ENCODE data around the gene CNGB1. TPM values are rescaled to one million over a fixed set of nuclear protein-coding genes. Genes with fewer than 3 reads are reported as not detected.

CNGB1 gene
- not detected for total RNA-seq

DNA sequence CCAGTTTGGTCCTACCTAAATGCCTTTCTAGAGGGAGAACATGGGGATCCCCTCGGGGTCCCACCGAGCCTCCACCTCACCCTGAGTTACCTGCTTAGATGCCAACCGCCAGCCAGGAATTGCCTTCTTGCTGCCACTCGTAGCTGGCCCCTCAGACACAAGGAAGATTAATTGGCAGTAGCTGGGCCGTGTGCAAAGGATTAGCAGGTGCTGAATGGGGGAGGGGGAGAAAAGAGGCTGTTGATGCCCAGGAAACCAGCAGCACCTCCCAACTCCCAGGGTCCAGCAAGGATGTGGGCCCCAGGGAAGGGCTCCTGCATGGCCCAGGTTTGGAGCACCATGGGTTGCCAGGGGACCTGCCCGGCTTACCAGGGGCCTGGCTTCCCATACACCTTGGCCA is at the start of gene CNGB1:
TSS of gene CNGB1 (minus strand) at position 159 of the 400 bp plus-strand sequence. CDS start 3,842 bp downstream, outside the sequence.
- Histone ChIP-seq H3K4me1 (ENCODE audit: control insufficient read depth in 3 of 3, insufficient read depth in 3 of 3, low read length in 3 of 3) (no peaks in the 10 kb centered on the region), H3K9me3 (ENCODE audit: control insufficient read depth in 3 of 3, low read length in 3 of 3) (no peaks in the 10 kb centered on the region), H3K4me3 (ENCODE audit: low read length in 3 of 3) (no peak within 1 kb of the TSS), H3K36me3 (ENCODE audit: control insufficient read depth in 3 of 3, insufficient read depth in 3 of 3, low read length in 3 of 3) (no peaks in the 10 kb centered on the region), H3K9ac (ENCODE audit: low read depth in 1 of 3, low read length in 3 of 3) (no peak within 1 kb of the TSS), H3K27ac (ENCODE audit: low read depth, low read length) (no peak within 1 kb of the TSS), H3K27me3 (ENCODE audit: control insufficient read depth in 3 of 3, insufficient read depth in 3 of 3, low read length in 3 of 3) (peaks cover 0 to 16% (median under 1%) of the 10 kb centered on the region in 3 donors)

DNA sequence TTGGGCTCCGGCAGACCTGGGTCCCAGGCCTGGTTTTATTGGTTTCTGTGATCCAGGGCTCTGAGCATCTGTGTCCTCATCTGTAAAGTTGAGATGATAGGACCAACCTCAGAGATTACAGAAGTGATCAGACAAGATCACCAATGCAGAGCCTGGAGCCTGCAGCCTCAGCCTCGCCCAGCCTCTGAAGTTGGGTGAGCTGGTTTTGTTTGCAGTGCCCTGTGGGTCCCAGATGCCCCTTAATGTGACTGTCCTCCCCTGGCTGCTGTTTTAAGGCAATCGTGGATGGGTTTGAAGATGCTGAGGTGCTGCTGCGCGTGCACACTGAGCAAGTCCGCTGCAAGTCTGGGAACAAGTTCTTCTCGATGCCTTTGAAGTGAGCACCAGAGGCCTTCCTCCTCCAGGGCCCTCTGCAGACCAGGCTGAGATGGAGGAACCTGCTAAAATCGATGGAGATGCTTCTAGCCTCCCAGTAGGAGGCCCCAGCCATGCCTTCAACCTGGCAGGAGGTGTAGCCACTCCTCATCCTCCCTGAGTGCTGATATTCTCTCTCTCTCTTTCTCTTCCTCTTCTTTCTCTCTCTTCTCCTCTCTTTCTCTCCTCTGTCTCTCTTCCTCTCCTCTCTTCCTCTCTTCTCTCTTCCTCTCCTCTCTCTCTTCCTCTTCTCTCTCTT is 49.1 kb upstream of the CNGB1 start:
- Histone ChIP-seq H3K36me3 (ENCODE audit: control insufficient read depth in 3 of 3, insufficient read depth in 3 of 3, low read length in 3 of 3) (peaks cover 7 to 18% (median 15%) of the 10 kb centered on the region in 3 donors), H3K4me1 (ENCODE audit: control insufficient read depth in 3 of 3, insufficient read depth in 3 of 3, low read length in 3 of 3) (peaks cover 17 to 22% (median 17%) of the 10 kb centered on the region in 3 donors), H3K27me3 (ENCODE audit: control insufficient read depth in 3 of 3, insufficient read depth in 3 of 3, low read length in 3 of 3) (no peaks in the 10 kb centered on the region)

DNA sequence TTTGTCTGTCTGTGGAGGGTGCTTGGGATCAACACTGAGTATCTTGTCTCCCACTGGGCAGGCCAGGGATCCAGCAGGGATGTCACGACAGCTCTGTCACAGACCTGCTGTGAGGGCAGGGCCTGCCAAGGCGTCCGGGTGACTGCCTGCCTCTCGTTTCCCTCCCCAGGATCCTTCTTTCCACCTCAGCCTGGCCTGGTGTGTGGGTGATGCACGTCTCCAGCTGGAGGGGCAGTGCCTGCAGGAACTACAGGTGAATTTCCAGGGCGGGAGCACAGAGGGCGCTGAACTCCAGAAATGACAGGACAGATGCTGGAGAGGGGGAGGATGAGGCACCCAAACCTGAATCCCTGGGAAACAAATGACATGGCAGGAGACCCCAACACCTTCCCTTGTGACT is 47.9 kb upstream of the CNGB1 start:
- Histone ChIP-seq H3K27me3 (ENCODE audit: control insufficient read depth in 3 of 3, insufficient read depth in 3 of 3, low read length in 3 of 3) (no peaks in the 10 kb centered on the region), H3K9ac (ENCODE audit: low read depth in 1 of 3, low read length in 3 of 3) (no peak overlapping the region), H3K9me3 (ENCODE audit: control insufficient read depth in 3 of 3, low read length in 3 of 3) (no peaks in the 10 kb centered on the region), H3K27ac (ENCODE audit: low read depth, low read length) (no peak overlapping the region), H3K4me3 (ENCODE audit: low read length in 3 of 3) (no peak overlapping the region), H3K4me1 (ENCODE audit: control insufficient read depth in 3 of 3, insufficient read depth in 3 of 3, low read length in 3 of 3) (peaks cover 8 to 15% (median 10%) of the 10 kb centered on the region in 3 donors), H3K36me3 (ENCODE audit: control insufficient read depth in 3 of 3, insufficient read depth in 3 of 3, low read length in 3 of 3) (peaks cover 7 to 18% (median 15%) of the 10 kb centered on the region in 3 donors)

More for the DNA sequence above, 49.1 kb upstream of the CNGB1 start:
- no peak overlapping the region for H3K4me3 ChIP-seq (ENCODE audit: low read length in 3 of 3)
- H3K27ac ChIP-seq (ENCODE audit: low read depth, low read length), result no peak overlapping the region
- H3K9ac ChIP-seq (ENCODE audit: low read depth in 1 of 3, low read length in 3 of 3), result no peak overlapping the region
- H3K9me3 ChIP-seq (ENCODE audit: control insufficient read depth in 3 of 3, low read length in 3 of 3), result no peaks in the 10 kb centered on the region

DNA sequence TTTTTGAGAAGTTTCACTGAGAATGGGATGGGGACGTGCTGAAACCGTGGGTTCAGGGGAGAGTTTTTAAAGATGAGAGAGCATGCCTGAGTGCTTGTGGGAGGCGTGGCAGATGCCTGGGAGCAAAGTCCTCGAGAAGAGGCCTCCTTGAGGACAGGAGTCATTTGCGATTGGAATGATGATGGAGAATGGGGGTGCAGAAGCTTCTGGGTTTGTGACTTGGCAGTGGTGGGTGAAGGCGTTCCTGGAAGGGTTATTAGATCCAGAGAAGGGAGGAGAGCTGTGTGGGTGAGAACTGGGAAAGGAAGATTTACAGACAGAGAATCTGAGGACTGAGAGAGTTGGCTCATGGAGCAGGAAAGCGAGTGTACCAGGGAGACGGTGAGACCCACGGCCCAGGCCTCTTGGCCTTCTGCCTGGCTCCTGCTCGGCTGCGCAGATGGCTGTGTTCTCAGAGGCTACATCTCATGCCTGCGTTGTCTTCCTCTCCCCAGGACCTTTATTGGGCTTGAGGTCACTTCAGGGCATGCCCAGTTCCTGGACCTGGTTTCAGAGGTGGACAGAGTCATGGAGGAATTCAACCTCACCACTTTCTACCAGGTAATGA is 46.0 kb upstream of the CNGB1 start:
- Histone ChIP-seq H3K36me3 (ENCODE audit: control insufficient read depth in 3 of 3, insufficient read depth in 3 of 3, low read length in 3 of 3) (peaks cover 11 to 27% (median 22%) of the 10 kb centered on the region in 3 donors), H3K9me3 (ENCODE audit: control insufficient read depth in 3 of 3, low read length in 3 of 3) (no peaks in the 10 kb centered on the region), H3K4me1 (ENCODE audit: control insufficient read depth in 3 of 3, insufficient read depth in 3 of 3, low read length in 3 of 3) (peaks cover 0 to 3% (median 0%) of the 10 kb centered on the region in 3 donors), H3K27me3 (ENCODE audit: control insufficient read depth in 3 of 3, insufficient read depth in 3 of 3, low read length in 3 of 3) (no peaks in the 10 kb centered on the region), H3K9ac (ENCODE audit: low read depth in 1 of 3, low read length in 3 of 3) (no peak overlapping the region), H3K27ac (ENCODE audit: low read depth, low read length) (no peak overlapping the region), H3K4me3 (ENCODE audit: low read length in 3 of 3) (no peak overlapping the region)

DNA sequence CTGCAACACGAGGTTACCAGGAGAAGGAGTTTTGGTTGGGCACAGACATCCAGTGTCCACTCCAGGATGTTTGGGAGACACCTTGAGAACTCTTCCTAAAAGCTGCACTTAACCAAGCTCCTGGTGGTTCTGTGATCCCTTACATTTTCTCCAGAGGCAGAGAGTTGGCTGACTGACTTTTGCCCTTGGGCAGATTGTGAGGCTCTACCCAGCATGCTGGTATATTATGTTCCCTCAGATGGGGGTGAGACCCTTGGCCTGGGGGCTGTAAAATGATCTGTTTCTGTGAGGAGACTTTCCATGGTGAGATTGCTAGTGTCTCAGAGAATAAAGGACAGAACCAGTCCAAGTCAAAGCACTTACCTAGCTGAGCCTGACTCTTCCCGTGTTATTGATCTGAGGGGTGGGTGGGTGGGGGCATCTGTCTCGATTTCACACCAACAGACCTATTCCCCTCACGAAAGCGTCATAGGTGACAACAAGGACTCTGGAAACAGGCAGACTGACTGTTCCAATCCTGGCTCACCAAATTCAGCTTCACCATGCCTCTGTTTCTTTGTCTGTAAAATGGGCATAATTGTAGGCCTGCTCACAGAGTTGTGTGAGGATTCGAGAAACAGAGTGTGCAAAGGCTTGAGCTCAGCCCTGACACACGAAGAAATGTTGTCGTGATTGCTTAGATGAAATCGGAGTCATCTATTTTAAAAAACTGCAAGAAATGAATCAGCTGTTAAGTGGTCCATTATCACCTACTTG is 42.5 kb upstream of the CNGB1 start:
- Histone ChIP-seq H3K4me1 (ENCODE audit: control insufficient read depth in 3 of 3, insufficient read depth in 3 of 3, low read length in 3 of 3) (no peaks in the 10 kb centered on the region), H3K27me3 (ENCODE audit: control insufficient read depth in 3 of 3, insufficient read depth in 3 of 3, low read length in 3 of 3) (no peaks in the 10 kb centered on the region), H3K9ac (ENCODE audit: low read depth in 1 of 3, low read length in 3 of 3) (no peak overlapping the region), H3K36me3 (ENCODE audit: control insufficient read depth in 3 of 3, insufficient read depth in 3 of 3, low read length in 3 of 3) (peaks cover 20 to 27% (median 22%) of the 10 kb centered on the region in 3 donors), H3K27ac (ENCODE audit: low read depth, low read length) (no peak overlapping the region), H3K9me3 (ENCODE audit: control insufficient read depth in 3 of 3, low read length in 3 of 3) (no peaks in the 10 kb centered on the region), H3K4me3 (ENCODE audit: low read length in 3 of 3) (no peak overlapping the region)

DNA sequence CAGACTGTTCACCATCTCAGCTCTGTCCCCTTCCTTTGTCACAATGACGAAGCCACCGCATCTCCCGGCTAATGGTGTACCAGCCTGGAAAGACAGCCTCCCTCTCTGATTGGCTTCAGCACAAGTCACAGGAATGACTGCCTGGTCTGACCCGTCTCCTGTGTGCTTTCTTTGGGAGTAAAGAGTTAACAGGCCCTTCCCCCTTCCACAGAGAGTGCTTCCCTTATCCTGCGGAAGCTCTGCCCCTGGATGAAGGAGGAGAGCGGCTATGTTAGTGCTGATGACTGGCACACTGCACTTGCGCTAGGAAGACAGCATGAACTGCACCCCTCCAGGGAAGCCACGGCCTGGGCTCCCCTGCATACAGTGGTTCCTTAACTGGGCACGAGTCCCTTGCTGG is 41.6 kb upstream of the CNGB1 start:
- Histone ChIP-seq H3K27ac (ENCODE audit: low read depth, low read length) (no peak overlapping the region), H3K36me3 (ENCODE audit: control insufficient read depth in 3 of 3, insufficient read depth in 3 of 3, low read length in 3 of 3) (peaks cover 20 to 24% (median 22%) of the 10 kb centered on the region in 3 donors), H3K27me3 (ENCODE audit: control insufficient read depth in 3 of 3, insufficient read depth in 3 of 3, low read length in 3 of 3) (no peaks in the 10 kb centered on the region), H3K9ac (ENCODE audit: low read depth in 1 of 3, low read length in 3 of 3) (no peak overlapping the region), H3K4me1 (ENCODE audit: control insufficient read depth in 3 of 3, insufficient read depth in 3 of 3, low read length in 3 of 3) (no peaks in the 10 kb centered on the region), H3K9me3 (ENCODE audit: control insufficient read depth in 3 of 3, low read length in 3 of 3) (no peaks in the 10 kb centered on the region), H3K4me3 (ENCODE audit: low read length in 3 of 3) (no peak overlapping the region)

DNA sequence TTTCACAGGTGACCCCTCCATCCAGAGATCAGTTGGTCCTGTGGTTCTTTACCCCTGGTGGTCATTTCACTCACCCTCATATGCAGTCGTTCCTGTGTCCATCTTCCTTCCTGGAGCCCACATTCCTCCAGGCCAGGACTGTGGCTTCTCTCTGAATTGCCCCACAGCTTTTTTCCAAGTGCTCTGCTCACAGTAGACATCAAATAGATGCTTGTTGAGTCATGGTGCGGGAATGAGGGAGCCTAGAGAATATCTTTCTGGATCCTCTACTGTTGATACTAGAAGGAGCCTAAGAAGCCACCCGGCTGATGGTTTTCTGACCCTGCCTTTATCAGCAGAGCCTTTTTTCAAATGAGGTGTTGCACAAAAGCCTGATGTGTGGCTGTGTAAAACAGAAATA is 40.7 kb upstream of the CNGB1 start:
- Histone ChIP-seq H3K27me3 (ENCODE audit: control insufficient read depth in 3 of 3, insufficient read depth in 3 of 3, low read length in 3 of 3) (no peaks in the 10 kb centered on the region), H3K4me3 (ENCODE audit: low read length in 3 of 3) (no peak overlapping the region), H3K4me1 (ENCODE audit: control insufficient read depth in 3 of 3, insufficient read depth in 3 of 3, low read length in 3 of 3) (no peaks in the 10 kb centered on the region), H3K27ac (ENCODE audit: low read depth, low read length) (no peak overlapping the region), H3K9me3 (ENCODE audit: control insufficient read depth in 3 of 3, low read length in 3 of 3) (no peaks in the 10 kb centered on the region), H3K36me3 (ENCODE audit: control insufficient read depth in 3 of 3, insufficient read depth in 3 of 3, low read length in 3 of 3) (peaks cover 20 to 23% (median 21%) of the 10 kb centered on the region in 3 donors), H3K9ac (ENCODE audit: low read depth in 1 of 3, low read length in 3 of 3) (peak overlapping the region in 1 of 3 donors; percentile 11)

DNA sequence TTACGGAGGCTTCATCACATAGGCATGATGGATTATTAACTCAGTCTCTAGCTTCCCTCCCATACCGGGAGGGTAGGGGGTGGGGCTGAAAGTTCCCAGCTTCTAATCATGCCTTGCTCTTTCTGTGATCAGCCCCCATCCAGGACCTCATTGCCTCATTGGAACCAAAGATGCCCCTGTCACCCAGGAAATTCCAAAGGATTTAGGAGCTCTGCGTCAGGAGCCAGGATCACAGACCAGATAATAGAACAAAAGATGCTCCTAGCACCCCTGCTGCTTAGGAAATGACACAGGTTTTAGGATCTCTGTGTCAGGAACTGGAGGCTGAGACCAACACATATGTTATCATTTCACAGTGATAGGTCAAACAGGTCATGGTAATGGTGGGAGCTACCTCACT is 40.0 kb upstream of the CNGB1 start:
- H3K9me3 ChIP-seq (ENCODE audit: control insufficient read depth in 3 of 3, low read length in 3 of 3), result no peaks in the 10 kb centered on the region
- H3K36me3 ChIP-seq (ENCODE audit: control insufficient read depth in 3 of 3, insufficient read depth in 3 of 3, low read length in 3 of 3), result peaks cover 20 to 24% (median 21%) of the 10 kb centered on the region in 3 donors
- H3K27me3 ChIP-seq (ENCODE audit: control insufficient read depth in 3 of 3, insufficient read depth in 3 of 3, low read length in 3 of 3), result no peaks in the 10 kb centered on the region
- H3K4me1 ChIP-seq (ENCODE audit: control insufficient read depth in 3 of 3, insufficient read depth in 3 of 3, low read length in 3 of 3), result no peaks in the 10 kb centered on the region
- no peak overlapping the region for H3K9ac ChIP-seq (ENCODE audit: low read depth in 1 of 3, low read length in 3 of 3)
- no peak overlapping the region for H3K27ac ChIP-seq (ENCODE audit: low read depth, low read length)
- H3K4me3 ChIP-seq (ENCODE audit: low read length in 3 of 3), result no peak overlapping the region

DNA sequence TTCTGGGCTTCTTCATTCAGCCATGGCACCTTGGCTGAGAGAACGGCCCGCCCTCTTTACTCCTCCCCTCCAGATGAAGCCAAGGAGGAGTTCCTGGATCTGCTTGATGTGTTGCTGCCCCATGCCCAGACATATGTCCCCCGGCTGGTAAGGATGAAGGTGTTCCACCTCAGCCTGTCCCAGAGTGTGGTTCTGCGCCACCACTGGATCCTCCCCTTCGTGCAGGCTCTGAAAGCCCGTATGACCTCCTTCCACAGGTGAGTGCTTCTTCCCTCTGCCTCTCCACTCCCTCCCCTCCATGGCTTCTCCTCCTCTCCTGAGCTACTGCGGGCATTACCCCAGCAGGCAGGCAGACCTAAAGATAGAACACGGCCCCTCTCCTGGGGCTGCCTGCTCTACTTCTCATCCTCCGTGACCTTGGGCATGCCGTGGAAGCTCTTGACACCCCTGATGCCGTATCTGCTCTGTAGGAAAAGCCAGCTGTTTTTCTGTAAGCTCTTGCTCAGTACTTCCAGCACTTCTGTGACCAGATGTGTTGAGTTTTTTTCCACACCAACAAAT is 39.0 kb upstream of the CNGB1 start:
- Histone ChIP-seq H3K27ac (ENCODE audit: low read depth, low read length) (no peak overlapping the region), H3K27me3 (ENCODE audit: control insufficient read depth in 3 of 3, insufficient read depth in 3 of 3, low read length in 3 of 3) (no peaks in the 10 kb centered on the region), H3K9ac (ENCODE audit: low read depth in 1 of 3, low read length in 3 of 3) (no peak overlapping the region), H3K4me1 (ENCODE audit: control insufficient read depth in 3 of 3, insufficient read depth in 3 of 3, low read length in 3 of 3) (peaks cover 0 to 2% (median 2%) of the 10 kb centered on the region in 3 donors), H3K9me3 (ENCODE audit: control insufficient read depth in 3 of 3, low read length in 3 of 3) (no peaks in the 10 kb centered on the region), H3K4me3 (ENCODE audit: low read length in 3 of 3) (no peak overlapping the region), H3K36me3 (ENCODE audit: control insufficient read depth in 3 of 3, insufficient read depth in 3 of 3, low read length in 3 of 3) (peaks cover 19 to 21% (median 20%) of the 10 kb centered on the region in 3 donors)

All from skeletal muscle tissue (tissue), 4 donors.